OCI-LY7 (cell line): ENCODE data around the gene BRMS1. TPM values are rescaled to one million over a fixed set of nuclear protein-coding genes. Genes with fewer than 3 reads are reported as not detected.
A peak's percentile ranks its signal among the peaks of the same experiment; 100 is the strongest.

ENCODE experiments used
- BruUV-seq: library from RNA; stranded (reverse); fragments of 400-500 nt; replicated peaks from 2 replicates; lab custom pipeline; 2021; lab: Mats Ljungman, UMichigan
- CTCF ChIA-PET: fragments of 300-600 bp; sonication (Branson Sonifier 250); formaldehyde crosslinking; loops from one replicate; lab custom pipeline; 2022; ENCODE audit warnings: antibody characterized with exemption; ENCODE audit not compliant: unreplicated experiment; lab: Charles Lee
- POLR2A ChIA-PET: fragments of 300-600 bp; sonication (Branson Sonifier 250); formaldehyde crosslinking; loops from one replicate; lab custom pipeline; 2022; ENCODE audit warnings: antibody characterized with exemption; lab: Charles Lee
- DNase-seq: peaks from one replicate; pipeline ENCODE4 v3.0.0-alpha.2; 2015; ENCODE audit warnings: low spot score
- H2AFZ ChIP-seq: fragments of 200-600 bp; sonication (generic), shearing (Covaris generic); 2 replicates; pipeline ENCODE4 v1.6.1; 2014; ENCODE audit warnings: mild to moderate bottlenecking, antibody characterized with exemption, low read length, moderate library complexity
- H3K27ac ChIP-seq: fragments of 200-600 bp; sonication (generic); 2 replicates; pipeline ENCODE4 v1.5.1; 2014; ENCODE audit warnings: mixed run types, low read depth, mild to moderate bottlenecking, moderate library complexity, low read length, inconsistent platforms; ENCODE audit not compliant: poor library complexity, severe bottlenecking
- H3K36me3 ChIP-seq: fragments of 200-600 bp; sonication (generic); 2 replicates; pipeline ENCODE4 v1.6.1; 2014; ENCODE audit warnings: mild to moderate bottlenecking, antibody characterized with exemption, low read length, moderate library complexity, mixed read lengths; ENCODE audit not compliant: insufficient read depth
- H3K4me1 ChIP-seq: fragments of 200-600 bp; sonication (generic); 2 replicates; pipeline ENCODE4 v1.5.1; 2014; ENCODE audit warnings: mild to moderate bottlenecking, low read length; ENCODE audit not compliant: insufficient read depth, poor library complexity, severe bottlenecking
- H3K4me2 ChIP-seq: fragments of 200-600 bp; sonication (generic); 2 replicates; pipeline ENCODE4 v1.6.1; 2014; ENCODE audit warnings: mild to moderate bottlenecking, low read length
- H3K4me3 ChIP-seq: fragments of 200-600 bp; sonication (generic); 2 replicates; pipeline ENCODE4 v1.5.1; 2014; ENCODE audit warnings: mild to moderate bottlenecking, low read depth, low read length; ENCODE audit not compliant: poor library complexity, severe bottlenecking
- H3K79me2 ChIP-seq: fragments of 200-600 bp; sonication (generic); 2 replicates; pipeline ENCODE4 v1.6.1; 2016; ENCODE audit warnings: low read depth, mild to moderate bottlenecking, low read length, moderate library complexity, mixed read lengths; ENCODE audit not compliant: insufficient read depth
- H3K9me2 ChIP-seq: fragments of 200-600 bp; sonication (generic); 2 replicates; pipeline ENCODE4 v1.6.1; 2016; ENCODE audit warnings: mild to moderate bottlenecking, low read length, mixed read lengths; ENCODE audit not compliant: insufficient read depth
- H3K9me3 ChIP-seq: fragments of 200-600 bp; sonication (generic); 2 replicates; pipeline ENCODE4 v1.6.1; 2014; ENCODE audit warnings: mild to moderate bottlenecking, mixed run types, low read length, mixed read lengths
- H4K20me1 ChIP-seq: fragments of 200-600 bp; sonication (generic); 2 replicates; pipeline ENCODE4 v1.6.1; 2014; ENCODE audit warnings: mild to moderate bottlenecking, antibody characterized with exemption, low read length, moderate library complexity, mixed read lengths; ENCODE audit not compliant: insufficient read depth
- EZH2phosphoT487 ChIP-seq: fragments of 200-600 bp; sonication (generic); IDR thresholded peaks from 2 replicates; pipeline ENCODE4 v1.6.1; 2018; ENCODE audit warnings: low read depth, borderline replicate concordance, mild to moderate bottlenecking, mixed run types, antibody characterized with exemption, low read length, moderate library complexity, mixed read lengths
- intact Hi-C: fragments of 100-400 bp; cut with micrococcal nuclease; formaldehyde crosslinking; loops from one replicate; pipeline ENCODE4 v1.10.0; 2022; ENCODE audit not compliant: unreplicated experiment
- total RNA-seq, 2 experiments: library from RNA; depleted of rRNA in 1 of 2; stranded (reverse); fragments of >200 nt in 1 of 2; shearing (Covaris generic) in 1 of 2; gene quantifications; 2 replicates each; pipeline ENCODE4 v1.2.3, GENCODE V29; 2014 to 2022
- TF ChIP-seq, protein P1 (sequence below): fragments of 200-600 bp; sonication (generic); conservative IDR thresholded peaks from 2 replicates; pipeline ENCODE4 v1.5.1; 2014; ENCODE audit warnings: mild to moderate bottlenecking, antibody characterized with exemption, low read length, moderate library complexity, mixed read lengths

The BRMS1 gene
- total RNA-seq, 2 experiments from 2014 or later = 43.1 to 43.8 TPM

DNA sequence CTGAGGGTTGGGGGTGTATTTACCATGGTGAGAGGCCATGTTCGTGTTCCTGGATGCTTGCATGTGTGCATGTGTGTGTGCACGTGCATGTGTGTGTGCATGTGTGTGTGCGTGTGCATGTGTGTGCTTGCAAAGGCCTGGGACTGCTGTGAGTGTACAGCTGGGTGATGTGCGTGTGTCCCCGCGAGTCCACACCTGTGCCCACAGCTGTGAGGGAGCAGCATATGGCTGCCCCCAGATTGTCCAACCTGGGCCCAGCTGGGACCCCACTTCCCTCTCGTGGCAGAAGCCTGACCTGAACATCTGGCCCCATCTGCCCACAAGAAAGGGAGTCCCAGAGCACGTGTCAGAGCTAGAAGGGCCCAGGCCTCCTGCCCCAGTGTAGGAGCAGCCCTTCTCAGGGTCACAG is 19.6 kb downstream of the BRMS1 start:
- H3K4me2 ChIP-seq = peak overlapping the region; percentile 66; the same call in 1 of the 2 replicates
- peak overlapping the region; percentile 43; the same call in 1 of the 2 replicates for H2AFZ ChIP-seq
- peak; percentile 72 for DNase-seq
- no peaks in the 10 kb centered on the region for H3K9me2 ChIP-seq
- ChIA-PET POLR2A (interaction anchor here (0.6 kb wide), 1 partner anchor 55 kb away, joined by 3 read pairs; no protein-coding TSS in a partner anchor), CTCF (no interaction called here)
- no peak overlapping the region for H3K4me3 ChIP-seq
- no peaks in the 10 kb centered on the region for H3K9me3 ChIP-seq
- H3K4me1 ChIP-seq = peaks cover 46% of the 10 kb centered on the region
- no TSS peak for BruUV-seq
- H4K20me1 ChIP-seq = no peaks in the 10 kb centered on the region
- no peaks in the 10 kb centered on the region for H3K36me3 ChIP-seq
- no peak for TF ChIP-seq EZH2phosphoT487
- TF ChIP-seq, protein P1, sequence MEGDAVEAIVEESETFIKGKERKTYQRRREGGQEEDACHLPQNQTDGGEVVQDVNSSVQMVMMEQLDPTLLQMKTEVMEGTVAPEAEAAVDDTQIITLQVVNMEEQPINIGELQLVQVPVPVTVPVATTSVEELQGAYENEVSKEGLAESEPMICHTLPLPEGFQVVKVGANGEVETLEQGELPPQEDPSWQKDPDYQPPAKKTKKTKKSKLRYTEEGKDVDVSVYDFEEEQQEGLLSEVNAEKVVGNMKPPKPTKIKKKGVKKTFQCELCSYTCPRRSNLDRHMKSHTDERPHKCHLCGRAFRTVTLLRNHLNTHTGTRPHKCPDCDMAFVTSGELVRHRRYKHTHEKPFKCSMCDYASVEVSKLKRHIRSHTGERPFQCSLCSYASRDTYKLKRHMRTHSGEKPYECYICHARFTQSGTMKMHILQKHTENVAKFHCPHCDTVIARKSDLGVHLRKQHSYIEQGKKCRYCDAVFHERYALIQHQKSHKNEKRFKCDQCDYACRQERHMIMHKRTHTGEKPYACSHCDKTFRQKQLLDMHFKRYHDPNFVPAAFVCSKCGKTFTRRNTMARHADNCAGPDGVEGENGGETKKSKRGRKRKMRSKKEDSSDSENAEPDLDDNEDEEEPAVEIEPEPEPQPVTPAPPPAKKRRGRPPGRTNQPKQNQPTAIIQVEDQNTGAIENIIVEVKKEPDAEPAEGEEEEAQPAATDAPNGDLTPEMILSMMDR = no peak
- peak overlapping the region; percentile 53 for H3K27ac ChIP-seq
- no peaks in the 10 kb centered on the region for H3K79me2 ChIP-seq
- intact Hi-C loops = no loop called here

DNA sequence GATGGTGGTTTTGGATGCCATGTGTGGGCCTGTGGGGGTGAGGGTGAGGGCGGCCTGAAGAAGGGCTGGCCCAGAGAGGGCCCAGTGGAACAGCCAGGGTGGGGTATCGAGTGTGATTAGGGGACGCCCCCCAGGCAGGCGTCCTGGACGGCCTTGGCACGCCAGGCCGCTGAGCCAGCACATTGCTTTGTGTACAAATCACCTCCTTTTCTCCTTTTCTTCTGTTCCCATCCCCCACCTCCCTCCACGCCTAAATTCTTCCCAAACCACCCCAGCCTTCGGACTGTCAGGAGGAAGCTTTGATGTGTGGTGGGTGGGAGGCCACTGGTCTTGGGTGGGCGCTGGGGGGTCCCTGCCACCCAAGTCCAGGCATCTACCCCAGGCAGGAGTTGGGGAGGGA is 20.2 kb downstream of the BRMS1 start:
- Histone ChIP-seq H3K9me2 (no peaks in the 10 kb centered on the region), H3K79me2 (no peaks in the 10 kb centered on the region), H3K4me1 (peaks cover 46% of the 10 kb centered on the region), H2AFZ (no peak overlapping the region), H3K4me3 (no peak overlapping the region), H3K27ac (no peak overlapping the region), H3K9me3 (no peaks in the 10 kb centered on the region), H3K4me2 (no peak overlapping the region), H3K36me3 (no peaks in the 10 kb centered on the region), H4K20me1 (no peaks in the 10 kb centered on the region)
- TF ChIP-seq, protein P1 = no peak
- TF ChIP-seq EZH2phosphoT487 = no peak
- ChIA-PET POLR2A (no interaction called here), CTCF (no interaction called here)
- BruUV-seq = no TSS peak
- no peak for DNase-seq
- intact Hi-C loops = no loop called here

DNA sequence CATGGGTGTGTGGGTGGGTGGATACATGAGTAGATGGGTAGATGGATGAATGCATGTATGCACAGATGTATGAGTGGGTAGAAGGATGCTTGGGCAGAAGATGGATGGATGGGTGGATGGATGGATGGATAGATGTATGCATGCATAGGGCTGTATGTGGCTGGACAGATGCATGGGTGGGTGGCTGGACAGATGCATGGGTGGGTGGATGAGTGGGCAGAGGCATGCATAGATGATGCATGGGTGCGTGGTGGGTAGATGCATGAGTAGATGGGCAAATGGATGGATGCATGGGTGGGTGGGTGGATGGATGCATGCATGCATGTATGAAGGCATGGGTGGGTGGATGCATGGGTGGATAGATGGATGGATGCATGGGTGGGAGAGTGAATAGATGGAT is 21.2 kb downstream of the BRMS1 start:
- no peak overlapping the region for H3K4me2 ChIP-seq

More for the DNA sequence above, 21.2 kb downstream of the BRMS1 start:
- H3K4me1 ChIP-seq = peaks cover 48% of the 10 kb centered on the region
- intact Hi-C loops = no loop called here
- ChIA-PET POLR2A (interaction anchor here (0.6 kb wide), 1 partner anchor 57 kb away, joined by 3 read pairs; no protein-coding TSS in a partner anchor), CTCF (no interaction called here)
- no peak for TF ChIP-seq EZH2phosphoT487
- TF ChIP-seq, protein P1 = no peak
- no TSS peak for BruUV-seq
- no peak overlapping the region for H3K4me3 ChIP-seq
- no peak for DNase-seq
- H4K20me1 ChIP-seq = no peaks in the 10 kb centered on the region
- H3K36me3 ChIP-seq = no peaks in the 10 kb centered on the region
- H3K9me3 ChIP-seq = no peaks in the 10 kb centered on the region
- no peak overlapping the region for H2AFZ ChIP-seq
- H3K79me2 ChIP-seq = no peaks in the 10 kb centered on the region
- H3K9me2 ChIP-seq = no peaks in the 10 kb centered on the region
- no peak overlapping the region for H3K27ac ChIP-seq
